Common myeloid progenitor, CD34-positive (primary cell): ENCODE data around the gene AAK1.
A peak's percentile ranks its signal among the peaks of the same experiment; 100 is the strongest.

Experiments
- CTCF ChIA-PET: fragments of 350-600 bp; sonication (Branson Sonifier 250); formaldehyde crosslinking; loops from one replicate; lab custom pipeline; 2021; ENCODE audit warnings: antibody characterized with exemption; lab: Charles Lee
- POLR2A ChIA-PET: fragments of 350-600 bp; sonication (Branson Sonifier 250); formaldehyde crosslinking; loops from one replicate; lab custom pipeline; 2021; ENCODE audit warnings: antibody characterized with exemption; lab: Charles Lee
- DNase-seq, 3 donors: peaks; one replicate each; pipeline versions ENCODE4 v3.0.0 to v3.0.0-alpha.2; 2013
- H3K27ac ChIP-seq, 2 experiments: 1 replicate in 1 of 2; 2 replicates in 1 of 2; pipeline ENCODE4 v1.7.0; 2013; ENCODE audit warnings: inconsistent platforms in 2 of 2, low read length in 2 of 2, mild to moderate bottlenecking in 2 of 2, low read depth in 1 of 2, moderate library complexity in 1 of 2; ENCODE audit not compliant: severe bottlenecking in 2 of 2, insufficient read depth in 1 of 2, poor library complexity in 1 of 2
- H3K27me3 ChIP-seq, 5 experiments: replicated peaks in 2 of 5; 1 replicate in 3 of 5; 2 replicates in 2 of 5; pipeline versions ENCODE4 v1.6.1 to v1.7.0; 2013; ENCODE audit warnings: low read length in 4 of 5, mild to moderate bottlenecking in 2 of 5, moderate library complexity in 2 of 5, inconsistent platforms in 1 of 5; ENCODE audit not compliant: insufficient read depth in 5 of 5, control insufficient read depth in 4 of 5
- H3K36me3 ChIP-seq, 4 experiments: 1 replicate in 2 of 4; 2 replicates in 2 of 4; pipeline versions ENCODE4 v1.6.1 to v1.7.0; 2013; ENCODE audit warnings: low read length in 3 of 4, control low read depth in 1 of 4, mild to moderate bottlenecking in 1 of 4; ENCODE audit not compliant: control insufficient read depth in 4 of 4, insufficient read depth in 4 of 4
- H3K4me1 ChIP-seq, 4 experiments: 1 replicate in 3 of 4; 2 replicates in 1 of 4; pipeline versions ENCODE4 v1.6.1 to v1.7.1; 2013; ENCODE audit warnings: low read length in 3 of 4, mild to moderate bottlenecking in 3 of 4, control low read depth in 1 of 4, inconsistent platforms in 1 of 4, moderate library complexity in 1 of 4; ENCODE audit not compliant: control insufficient read depth in 4 of 4, insufficient read depth in 4 of 4; ENCODE audit errors: control extremely low read depth in 1 of 4
- H3K4me3 ChIP-seq, 7 experiments: 1 replicate in 4 of 7; 2 replicates in 3 of 7; pipeline versions ENCODE4 v1.5.1 to v1.7.0; 2013; ENCODE audit warnings: mild to moderate bottlenecking in 7 of 7, low read length in 6 of 7, moderate library complexity in 6 of 7, inconsistent platforms in 2 of 7, low read depth in 2 of 7, control low read depth in 1 of 7; ENCODE audit not compliant: insufficient read depth in 4 of 7, control insufficient read depth in 1 of 7; ENCODE audit errors: extremely low read depth in 1 of 7
- H3K9me3 ChIP-seq, 5 experiments: 1 replicate in 4 of 5; 2 replicates in 1 of 5; pipeline versions ENCODE4 v1.6.1 to v1.7.1; 2013; ENCODE audit warnings: low read length in 4 of 5, mild to moderate bottlenecking in 2 of 5, inconsistent platforms in 1 of 5, low read depth in 1 of 5, moderate library complexity in 1 of 5; ENCODE audit not compliant: control insufficient read depth in 4 of 5, insufficient read depth in 2 of 5; ENCODE audit errors: control extremely low read depth in 1 of 5
- WGBS: methylation state at CpG from one replicate; pipeline ENCODE4 v1.1.5; 2013; ENCODE audit not compliant: insufficient coverage; 5-methylcytosine and 5-hydroxymethylcytosine counted together

Gene AAK1

GRCh38 chr2:69639266-69639665 lies 4.3 kb downstream of the AAK1 start:
- POLR2A ChIA-PET = no interaction called here
- 100% methylated on average over 1 of the region's 2 CpGs for WGBS

GRCh38 chr2:69638630-69639029 lies 4.9 kb downstream of the AAK1 start:
- ChIA-PET POLR2A (no interaction called here), CTCF (interaction anchor here (0.6 to 2.2 kb wide), 2 partner anchors 11 to 310 kb away, joined by 3 to 8 read pairs; no protein-coding TSS in a partner anchor)
- Histone ChIP-seq H3K27me3 (no peaks in the 10 kb centered on the region), H3K36me3 (peaks cover 0 to 3% (median 3%) of the 10 kb centered on the region in 4 experiments), H3K9me3 (no peaks in the 10 kb centered on the region), H3K4me1 (peaks cover 8 to 41% (median 20%) of the 10 kb centered on the region in 4 experiments), H3K27ac (no peak overlapping the region), H3K4me3 (no peak overlapping the region)
- DNase-seq = no peak
- WGBS = 100% methylated on average over 1 of the region's 3 CpGs

More at GRCh38 chr2:69639266-69639665, 4.3 kb downstream of the AAK1 start:
- H3K36me3 ChIP-seq = peaks cover 0 to 3% (median 3%) of the 10 kb centered on the region in 4 experiments
- DNase-seq = no peak
- H3K27me3 ChIP-seq = no peaks in the 10 kb centered on the region
- H3K27ac ChIP-seq = no peak overlapping the region
- peaks cover 8 to 41% (median 21%) of the 10 kb centered on the region in 4 experiments for H3K4me1 ChIP-seq
- no peak overlapping the region for H3K4me3 ChIP-seq
- CTCF ChIA-PET = interaction anchor here (1.1 to 2.2 kb wide), 2 partner anchors 12 to 49 kb away, joined by 3 to 8 read pairs; no protein-coding TSS in a partner anchor
- no peaks in the 10 kb centered on the region for H3K9me3 ChIP-seq

- CTCF ChIA-PET = interaction anchor here (0.6 to 1.2 kb wide), 2 partner anchors 10 to 310 kb away, joined by 3 to 4 read pairs; no protein-coding TSS in a partner anchor
- POLR2A ChIA-PET = no interaction called here
Measured at GRCh38 chr2:69637923-69638322, 5.6 kb downstream of the AAK1 start.

GRCh38 chr2:69636395-69636794 lies 7.1 kb downstream of the AAK1 start:
- DNase-seq = no peak
- ChIA-PET CTCF (interaction anchor here (0.7 to 1.2 kb wide), 2 partner anchors 9 to 10 kb away, joined by 3 to 4 read pairs; no protein-coding TSS in a partner anchor), POLR2A (no interaction called here)
- Histone ChIP-seq H3K4me1 (peaks cover 0 to 24% (median 5%) of the 10 kb centered on the region in 4 experiments), H3K27ac (no peak overlapping the region), H3K36me3 (peaks cover 0 to 3% (median 3%) of the 10 kb centered on the region in 4 experiments), H3K9me3 (no peaks in the 10 kb centered on the region), H3K27me3 (no peaks in the 10 kb centered on the region), H3K4me3 (no peak overlapping the region)
- WGBS = 100% methylated on average over 2 of the region's 2 CpGs

More at GRCh38 chr2:69637923-69638322, 5.6 kb downstream of the AAK1 start:
- H3K36me3 ChIP-seq = peaks cover 0 to 3% (median 3%) of the 10 kb centered on the region in 4 experiments
- H3K27me3 ChIP-seq = no peaks in the 10 kb centered on the region
- H3K4me1 ChIP-seq = peaks cover 8 to 38% (median 20%) of the 10 kb centered on the region in 4 experiments
- H3K4me3 ChIP-seq = no peak overlapping the region
- no peak overlapping the region for H3K27ac ChIP-seq
- no peak for DNase-seq
- H3K9me3 ChIP-seq = no peaks in the 10 kb centered on the region
- 96% methylated on average over 3 of the region's 3 CpGs for WGBS

GRCh38 chr2:69635432-69635831 lies 8.1 kb downstream of the AAK1 start:
- Histone ChIP-seq H3K9me3 (no peaks in the 10 kb centered on the region), H3K36me3 (peaks cover 0 to 3% (median 3%) of the 10 kb centered on the region in 4 experiments), H3K27me3 (no peaks in the 10 kb centered on the region), H3K4me3 (no peak overlapping the region), H3K4me1 (peaks cover 0 to 16% (median 0%) of the 10 kb centered on the region in 4 experiments), H3K27ac (no peak overlapping the region)
- ChIA-PET POLR2A (no interaction called here), CTCF (interaction anchor here (1.8 kb wide), 1 partner anchor 61 kb away, joined by 4 read pairs; no protein-coding TSS in a partner anchor)
- WGBS = 100% methylated on average over 2 of the region's 3 CpGs
- no peak for DNase-seq

GRCh38 chr2:69634196-69634821 lies 9.2 kb downstream of the AAK1 start:
- no peaks in the 10 kb centered on the region for H3K27me3 ChIP-seq

GRCh38 chr2:69631402-69631801 lies 12.1 kb downstream of the AAK1 start:
- H3K9me3 ChIP-seq = no peaks in the 10 kb centered on the region
- H3K4me1 ChIP-seq = peaks cover 0 to 32% (median 4%) of the 10 kb centered on the region in 4 experiments
- CTCF ChIA-PET = interaction anchor here (0.6 to 0.9 kb wide), 2 partner anchors 12 to 407 kb away, joined by 3 read pairs; no protein-coding TSS in a partner anchor
- no peaks in the 10 kb centered on the region for H3K36me3 ChIP-seq
- H3K27me3 ChIP-seq = no peaks in the 10 kb centered on the region
- no peak overlapping the region for H3K4me3 ChIP-seq
- POLR2A ChIA-PET = no interaction called here
- H3K27ac ChIP-seq = no peak overlapping the region
- no peak for DNase-seq

More at GRCh38 chr2:69634196-69634821, 9.2 kb downstream of the AAK1 start:
- ChIA-PET CTCF (interaction anchor here (1.8 to 2.3 kb wide), 2 partner anchors 12 to 60 kb away, joined by 4 to 8 read pairs; no protein-coding TSS in a partner anchor), POLR2A (no interaction called here)
- WGBS = 100% methylated on average over 3 of the region's 4 CpGs
- Histone ChIP-seq H3K9me3 (no peaks in the 10 kb centered on the region), H3K27ac (no peak overlapping the region), H3K4me3 (no peak overlapping the region), H3K36me3 (peaks cover 0 to 3% (median 3%) of the 10 kb centered on the region in 4 experiments), H3K4me1 (peaks cover 0 to 16% (median 0%) of the 10 kb centered on the region in 4 experiments)
- DNase-seq = peak in 2 of 3 donors; percentile 42 to 49
